HCT116 (cell line): ENCODE measurements around the gene ONECUT3.

ENCODE experiments used
- ATF3 ChIP-seq: IDR thresholded peaks from 2 replicates; pipeline ENCODE4 v1.6.1; 2012
- CBX3 ChIP-seq: IDR thresholded peaks from 2 replicates; pipeline ENCODE4 v1.6.1; 2012; ENCODE audit warnings: low read depth
- EGR1 ChIP-seq: IDR thresholded peaks from 2 replicates; pipeline ENCODE4 v1.6.1; 2012; ENCODE audit warnings: low read depth
- EZH2 ChIP-seq: fragments of 200-600 bp; sonication (generic); IDR thresholded peaks from 2 replicates; pipeline ENCODE4 v1.6.1; 2017; ENCODE audit warnings: antibody characterized with exemption, mixed run types
- EZH2phosphoT487 ChIP-seq: fragments of 200-600 bp; IDR thresholded peaks from 2 replicates; pipeline ENCODE4 v1.6.1; 2018; ENCODE audit warnings: antibody characterized with exemption, borderline replicate concordance
- POLR2A ChIP-seq: IDR thresholded peaks from 2 replicates; pipeline ENCODE4 v1.7.0; 2011; ENCODE audit warnings: borderline replicate concordance; ENCODE audit not compliant: insufficient read depth, insufficient read length; ENCODE audit errors: extremely low read depth
- POLR2AphosphoS5 ChIP-seq: IDR thresholded peaks from 2 replicates; pipeline ENCODE4 v1.6.1; 2011; ENCODE audit warnings: mild to moderate bottlenecking, low read depth, low read length, moderate library complexity
- RAD21 ChIP-seq: IDR thresholded peaks from 2 replicates; pipeline ENCODE4 v1.6.1; 2012; ENCODE audit warnings: low read depth, mild to moderate bottlenecking
- REST ChIP-seq: IDR thresholded peaks from 2 replicates; pipeline ENCODE4 v1.6.1; 2012; ENCODE audit warnings: low read depth
- SIN3A ChIP-seq: IDR thresholded peaks from 2 replicates; pipeline ENCODE4 v1.6.1; 2012; ENCODE audit warnings: low read depth
- TCF7L2 ChIP-seq: IDR thresholded peaks from 2 replicates; pipeline ENCODE4 v1.7.0; 2011; ENCODE audit warnings: borderline replicate concordance, inconsistent platforms; ENCODE audit not compliant: insufficient read depth, insufficient read length; ENCODE audit errors: extremely low read depth
- TF ChIP-seq, protein P1 (sequence below), 3 experiments: fragments of 200-600 bp in 1 of 3; sonication (generic) in 1 of 3; IDR thresholded peaks in 2 of 3; conservative IDR thresholded peaks in 1 of 3; 2 replicates each; pipeline ENCODE4 v1.5.1; 2012 to 2017; ENCODE audit warnings: low read depth in 2 of 3, low read length in 2 of 3, antibody characterized with exemption in 1 of 3, borderline replicate concordance in 1 of 3, control low read depth in 1 of 3, mild to moderate bottlenecking in 1 of 3, mixed read lengths in 1 of 3, mixed run types in 1 of 3, moderate library complexity in 1 of 3; ENCODE audit not compliant: insufficient read depth in 1 of 3

DNA sequence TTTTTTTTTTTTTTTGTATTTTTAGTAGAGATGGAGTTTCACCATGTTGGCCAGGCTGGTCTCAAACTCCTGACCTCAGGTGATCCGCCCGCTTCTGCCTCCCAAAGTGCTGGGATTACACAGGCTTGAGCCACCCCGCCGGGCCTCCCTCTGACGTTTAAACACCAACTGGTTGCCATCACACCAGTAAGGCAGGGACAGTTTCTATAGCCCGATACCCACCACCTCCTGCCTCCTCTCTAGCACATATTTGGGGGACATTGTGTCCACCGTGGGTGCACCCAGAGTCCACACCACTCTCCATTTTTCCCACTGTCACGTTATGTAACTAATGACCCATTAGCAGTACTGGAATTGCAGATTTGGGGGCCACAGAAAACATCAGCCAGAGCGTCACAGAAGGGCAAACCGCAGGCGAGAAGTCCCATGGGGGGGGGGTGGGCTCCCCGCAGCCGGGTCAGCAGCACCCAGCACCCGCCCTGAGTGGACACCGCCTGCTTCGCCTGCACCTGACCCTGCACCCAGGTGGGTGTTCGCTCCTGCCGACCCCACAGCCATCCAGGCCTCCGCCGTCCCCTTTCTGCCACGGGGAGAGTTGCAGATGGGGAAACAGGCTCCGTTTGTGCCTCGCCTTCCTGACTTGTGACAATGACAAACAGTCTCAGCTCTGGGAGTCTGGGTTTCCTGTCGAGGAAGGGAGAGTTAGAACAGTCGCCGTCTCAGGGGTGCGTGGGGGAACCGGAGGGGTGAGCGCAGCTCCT lies 3.6 kb downstream of the ONECUT3 start:
- TF ChIP-seq, protein P1, sequence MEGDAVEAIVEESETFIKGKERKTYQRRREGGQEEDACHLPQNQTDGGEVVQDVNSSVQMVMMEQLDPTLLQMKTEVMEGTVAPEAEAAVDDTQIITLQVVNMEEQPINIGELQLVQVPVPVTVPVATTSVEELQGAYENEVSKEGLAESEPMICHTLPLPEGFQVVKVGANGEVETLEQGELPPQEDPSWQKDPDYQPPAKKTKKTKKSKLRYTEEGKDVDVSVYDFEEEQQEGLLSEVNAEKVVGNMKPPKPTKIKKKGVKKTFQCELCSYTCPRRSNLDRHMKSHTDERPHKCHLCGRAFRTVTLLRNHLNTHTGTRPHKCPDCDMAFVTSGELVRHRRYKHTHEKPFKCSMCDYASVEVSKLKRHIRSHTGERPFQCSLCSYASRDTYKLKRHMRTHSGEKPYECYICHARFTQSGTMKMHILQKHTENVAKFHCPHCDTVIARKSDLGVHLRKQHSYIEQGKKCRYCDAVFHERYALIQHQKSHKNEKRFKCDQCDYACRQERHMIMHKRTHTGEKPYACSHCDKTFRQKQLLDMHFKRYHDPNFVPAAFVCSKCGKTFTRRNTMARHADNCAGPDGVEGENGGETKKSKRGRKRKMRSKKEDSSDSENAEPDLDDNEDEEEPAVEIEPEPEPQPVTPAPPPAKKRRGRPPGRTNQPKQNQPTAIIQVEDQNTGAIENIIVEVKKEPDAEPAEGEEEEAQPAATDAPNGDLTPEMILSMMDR (IDR thresholded peaks at IDR 0.05 in 2 of 3, conservative IDR thresholded peaks at IDR 0.05 in 1 of 3; ENCODE audit: borderline replicate concordance in 1 of 3, insufficient read depth in 1 of 3, low read depth in 2 of 3, low read length in 2 of 3): no peak
- no peak for TF ChIP-seq POLR2A
- TF ChIP-seq POLR2AphosphoS5: no peak
- TF ChIP-seq RAD21: no peak
- no peak for TF ChIP-seq EZH2
- TF ChIP-seq SIN3A: no peak
- no peak for TF ChIP-seq REST
- TF ChIP-seq EZH2phosphoT487: no peak
- TF ChIP-seq CBX3: no peak
- no peak for TF ChIP-seq TCF7L2
- TF ChIP-seq EGR1: no peak
- no peak for TF ChIP-seq ATF3
